ENCODE measurements around the gene DSCAM. TPM values are rescaled to one million over a fixed set of nuclear protein-coding genes. Genes with fewer than 3 reads are reported as not detected.
"Not testable (repeated sequence)": the region's sequence is repeated elsewhere in the genome, so short reads cannot be mapped to it uniquely, and the experiment has no call there.

Gene DSCAM, protein sequence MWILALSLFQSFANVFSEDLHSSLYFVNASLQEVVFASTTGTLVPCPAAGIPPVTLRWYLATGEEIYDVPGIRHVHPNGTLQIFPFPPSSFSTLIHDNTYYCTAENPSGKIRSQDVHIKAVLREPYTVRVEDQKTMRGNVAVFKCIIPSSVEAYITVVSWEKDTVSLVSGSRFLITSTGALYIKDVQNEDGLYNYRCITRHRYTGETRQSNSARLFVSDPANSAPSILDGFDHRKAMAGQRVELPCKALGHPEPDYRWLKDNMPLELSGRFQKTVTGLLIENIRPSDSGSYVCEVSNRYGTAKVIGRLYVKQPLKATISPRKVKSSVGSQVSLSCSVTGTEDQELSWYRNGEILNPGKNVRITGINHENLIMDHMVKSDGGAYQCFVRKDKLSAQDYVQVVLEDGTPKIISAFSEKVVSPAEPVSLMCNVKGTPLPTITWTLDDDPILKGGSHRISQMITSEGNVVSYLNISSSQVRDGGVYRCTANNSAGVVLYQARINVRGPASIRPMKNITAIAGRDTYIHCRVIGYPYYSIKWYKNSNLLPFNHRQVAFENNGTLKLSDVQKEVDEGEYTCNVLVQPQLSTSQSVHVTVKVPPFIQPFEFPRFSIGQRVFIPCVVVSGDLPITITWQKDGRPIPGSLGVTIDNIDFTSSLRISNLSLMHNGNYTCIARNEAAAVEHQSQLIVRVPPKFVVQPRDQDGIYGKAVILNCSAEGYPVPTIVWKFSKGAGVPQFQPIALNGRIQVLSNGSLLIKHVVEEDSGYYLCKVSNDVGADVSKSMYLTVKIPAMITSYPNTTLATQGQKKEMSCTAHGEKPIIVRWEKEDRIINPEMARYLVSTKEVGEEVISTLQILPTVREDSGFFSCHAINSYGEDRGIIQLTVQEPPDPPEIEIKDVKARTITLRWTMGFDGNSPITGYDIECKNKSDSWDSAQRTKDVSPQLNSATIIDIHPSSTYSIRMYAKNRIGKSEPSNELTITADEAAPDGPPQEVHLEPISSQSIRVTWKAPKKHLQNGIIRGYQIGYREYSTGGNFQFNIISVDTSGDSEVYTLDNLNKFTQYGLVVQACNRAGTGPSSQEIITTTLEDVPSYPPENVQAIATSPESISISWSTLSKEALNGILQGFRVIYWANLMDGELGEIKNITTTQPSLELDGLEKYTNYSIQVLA (N-terminal part only)
- polyA plus RNA-seq (2011; rRNA removed) (0.10 and 0.11 TPM in 2 replicates), polyA minus RNA-seq (2011; rRNA and poly(A)+ RNA removed) (0.14 and 0.15 TPM in 2 replicates)

DNA sequence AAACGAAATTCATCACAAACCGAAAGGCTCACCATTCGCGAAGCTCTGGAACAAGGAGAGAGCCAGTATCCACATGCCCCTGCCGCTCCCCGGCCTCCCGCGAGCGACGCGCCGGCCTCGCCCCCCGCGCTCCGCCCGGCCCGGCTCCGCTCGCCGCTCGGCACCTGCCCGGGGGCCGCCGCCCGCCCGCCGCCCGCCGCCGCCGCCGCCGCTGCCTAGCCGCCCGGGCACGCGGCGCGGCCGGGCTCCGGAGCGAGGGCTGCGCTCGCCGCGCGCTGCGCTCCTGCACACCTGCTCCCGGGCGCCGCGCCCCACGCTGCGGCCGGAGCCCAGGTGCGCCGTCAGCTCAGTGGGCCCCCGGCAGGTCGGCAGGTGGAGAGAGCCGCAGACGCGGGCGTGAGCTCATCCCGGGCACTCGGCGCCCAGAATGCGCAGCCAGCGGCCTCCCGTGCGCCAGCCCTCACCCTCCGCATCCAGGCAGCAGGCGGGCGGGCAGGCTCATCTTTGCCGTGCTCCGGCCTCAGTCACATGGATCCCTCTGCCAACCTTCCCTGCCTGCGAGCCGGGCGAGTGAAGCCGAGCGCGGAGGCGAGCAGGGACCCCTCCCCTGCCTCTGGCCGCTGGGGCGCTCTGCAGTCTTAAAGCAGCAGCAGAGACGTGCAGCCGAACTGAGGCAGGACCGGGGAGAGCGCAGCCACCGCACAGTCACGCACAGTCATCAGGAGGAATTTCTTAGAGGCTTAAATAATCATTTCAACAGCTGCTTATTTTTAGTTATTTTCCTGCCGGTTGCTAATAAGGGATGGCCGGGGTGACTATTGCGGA, at the start of gene DSCAM:
TSS of gene DSCAM (minus strand) at position 572 of the 825 bp plus-strand sequence. CDS start at position 75, 497 bp downstream.
- TF ChIP-seq, protein P1, sequence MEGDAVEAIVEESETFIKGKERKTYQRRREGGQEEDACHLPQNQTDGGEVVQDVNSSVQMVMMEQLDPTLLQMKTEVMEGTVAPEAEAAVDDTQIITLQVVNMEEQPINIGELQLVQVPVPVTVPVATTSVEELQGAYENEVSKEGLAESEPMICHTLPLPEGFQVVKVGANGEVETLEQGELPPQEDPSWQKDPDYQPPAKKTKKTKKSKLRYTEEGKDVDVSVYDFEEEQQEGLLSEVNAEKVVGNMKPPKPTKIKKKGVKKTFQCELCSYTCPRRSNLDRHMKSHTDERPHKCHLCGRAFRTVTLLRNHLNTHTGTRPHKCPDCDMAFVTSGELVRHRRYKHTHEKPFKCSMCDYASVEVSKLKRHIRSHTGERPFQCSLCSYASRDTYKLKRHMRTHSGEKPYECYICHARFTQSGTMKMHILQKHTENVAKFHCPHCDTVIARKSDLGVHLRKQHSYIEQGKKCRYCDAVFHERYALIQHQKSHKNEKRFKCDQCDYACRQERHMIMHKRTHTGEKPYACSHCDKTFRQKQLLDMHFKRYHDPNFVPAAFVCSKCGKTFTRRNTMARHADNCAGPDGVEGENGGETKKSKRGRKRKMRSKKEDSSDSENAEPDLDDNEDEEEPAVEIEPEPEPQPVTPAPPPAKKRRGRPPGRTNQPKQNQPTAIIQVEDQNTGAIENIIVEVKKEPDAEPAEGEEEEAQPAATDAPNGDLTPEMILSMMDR (IDR thresholded peaks at IDR 0.05; ENCODE audit: insufficient read depth, low read depth, low read length), result no peak
- POLR2A ChIA-PET, result no interaction called here
- H3K27me3 ChIP-seq (ENCODE audit: control insufficient read depth, insufficient read depth, low read length), result no peaks in the 10 kb centered on the region
- H3K36me3 ChIP-seq (ENCODE audit: control insufficient read depth, insufficient read depth, low read length), result no peaks in the 10 kb centered on the region
- no peak for DNase-seq (ENCODE audit: low read depth)
- H3K4me3 ChIP-seq (ENCODE audit: low read depth, low read length), result peak within 1 kb of the TSS; percentile 27; the same call in 1 of the 2 replicates
- CTCF ChIA-PET, result no interaction called here

DNA sequence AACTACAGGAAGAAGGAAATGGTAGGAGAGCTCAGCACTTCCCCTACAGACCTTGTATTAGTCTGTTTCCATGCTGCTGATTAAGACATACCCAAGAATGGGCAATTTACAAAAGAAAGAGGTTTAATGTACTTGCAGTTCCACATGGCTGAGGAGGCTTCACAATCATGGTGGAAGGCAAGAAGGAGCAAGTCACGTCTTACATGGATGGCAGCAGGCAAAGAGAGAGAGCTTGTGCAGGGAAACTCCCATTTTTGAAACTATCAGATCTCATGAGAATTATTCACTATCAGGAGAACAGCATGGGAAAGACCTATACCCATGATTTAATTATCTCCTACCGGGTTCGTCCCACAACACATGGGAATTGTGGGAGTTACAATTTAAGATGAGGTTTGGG, 48.7 kb upstream of the DSCAM start:
- CTCF ChIA-PET, result interaction anchor here (0.5 kb wide), 1 partner anchor 1129 kb away, joined by 3 read pairs; no protein-coding TSS in a partner anchor
- H3K36me3 ChIP-seq (ENCODE audit: control insufficient read depth, insufficient read depth, low read length); H3K27me3 ChIP-seq (ENCODE audit: control insufficient read depth, insufficient read depth, low read length); DNase-seq (ENCODE audit: low read depth); H3K4me3 ChIP-seq (ENCODE audit: low read depth, low read length); POLR2A ChIA-PET: not testable (repeated sequence)

DNA sequence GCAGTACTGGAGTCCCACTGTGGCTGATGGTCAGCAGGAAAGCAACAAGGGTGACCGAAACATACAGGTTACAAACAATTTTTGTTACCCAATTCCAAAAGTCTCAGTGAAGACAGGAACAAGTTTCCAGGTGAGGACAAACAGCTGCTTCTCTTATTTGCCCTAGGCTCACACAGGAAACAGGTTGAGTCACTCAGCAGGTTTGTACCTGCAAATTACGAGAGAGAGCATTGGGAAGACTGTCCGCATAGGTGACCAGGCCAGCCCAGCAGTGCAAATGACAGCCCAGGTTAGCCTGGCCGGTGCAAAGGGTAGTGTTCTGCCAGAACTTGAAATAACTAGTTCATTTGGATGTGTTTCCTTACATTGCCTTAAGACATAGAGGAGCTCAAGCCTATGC, 40.0 kb upstream of the DSCAM start:
- H3K4me3 ChIP-seq (ENCODE audit: low read depth, low read length), result no peak overlapping the region
- ChIA-PET POLR2A (no interaction called here), CTCF (no interaction called here)
- no peaks in the 10 kb centered on the region for H3K27me3 ChIP-seq (ENCODE audit: control insufficient read depth, insufficient read depth, low read length)
- DNase-seq (ENCODE audit: low read depth), result no peak
- TF ChIP-seq, protein P1 (IDR thresholded peaks at IDR 0.05; ENCODE audit: insufficient read depth, low read depth, low read length), result no peak
- H3K36me3 ChIP-seq (ENCODE audit: control insufficient read depth, insufficient read depth, low read length), result no peaks in the 10 kb centered on the region

DNA sequence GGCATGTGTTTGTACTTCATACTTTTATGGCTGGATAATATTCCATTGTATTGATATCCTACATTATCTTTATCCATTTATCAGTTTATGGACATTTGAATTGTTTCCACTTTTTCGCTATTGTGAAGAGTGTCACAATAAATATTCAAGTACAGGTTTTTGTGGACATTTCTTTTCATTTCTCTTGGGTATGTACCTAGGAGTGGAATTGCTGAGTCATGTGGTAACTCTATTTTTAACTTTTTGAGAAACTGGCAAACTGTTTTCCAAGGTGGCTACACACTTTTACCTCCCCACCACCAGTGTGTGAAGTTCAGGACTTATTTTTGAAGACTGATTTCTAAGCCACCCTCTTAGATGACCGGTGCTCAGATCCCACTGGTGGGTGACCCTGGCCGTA, 39.0 kb upstream of the DSCAM start:
- Histone ChIP-seq H3K4me3 (ENCODE audit: low read depth, low read length) (no peak overlapping the region), H3K36me3 (ENCODE audit: control insufficient read depth, insufficient read depth, low read length) (no peaks in the 10 kb centered on the region), H3K27me3 (ENCODE audit: control insufficient read depth, insufficient read depth, low read length) (no peaks in the 10 kb centered on the region)
- ChIA-PET CTCF (no interaction called here), POLR2A (no interaction called here)
- TF ChIP-seq, protein P1 (IDR thresholded peaks at IDR 0.05; ENCODE audit: insufficient read depth, low read depth, low read length), result no peak
- no peak for DNase-seq (ENCODE audit: low read depth)
